ENCODE measurements around the gene BPIFA2. TPM values are rescaled to one million over a fixed set of nuclear protein-coding genes. Genes with fewer than 3 reads are reported as not detected.

The BPIFA2 gene
- total RNA-seq, 2 experiments from 2014 or later = not detected

DNA sequence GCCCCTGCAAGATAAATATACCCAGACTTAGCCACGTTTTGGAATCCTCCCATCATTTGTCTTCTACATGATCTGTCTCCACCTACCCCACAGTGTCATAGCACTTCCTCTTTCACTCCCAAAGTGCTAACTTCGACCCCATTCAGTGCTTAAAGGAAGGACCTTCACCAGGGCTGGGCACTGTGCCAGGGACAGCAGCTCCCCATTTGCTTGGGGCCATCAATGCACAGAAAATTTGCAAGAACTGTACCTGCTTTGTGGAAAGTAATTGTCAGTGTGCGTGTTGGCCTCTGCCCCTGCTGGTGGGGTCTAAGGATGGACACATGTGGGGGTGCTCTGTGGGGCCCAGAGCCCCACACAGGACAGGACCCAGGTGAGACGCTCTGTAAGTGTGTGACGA is 5.2 kb upstream of the BPIFA2 start:
- peaks cover 0 to 13% of the 10 kb centered on the region in 2 experiments for H3K9me3 ChIP-seq (ENCODE audit: control insufficient read depth in 1 of 2, insufficient read depth in 1 of 2, low read length in 2 of 2)
- CTCF ChIA-PET = no interaction called here
- POLR2A ChIA-PET = no interaction called here
- Mint-ChIP-seq H3K4me1 (ENCODE audit: low read depth) (no peaks in the 10 kb centered on the region), H3K27me3 (no peaks in the 10 kb centered on the region), H3K9me3 (no peaks in the 10 kb centered on the region), H3K27ac (no peak overlapping the region), H3K36me3 (ENCODE audit: low read depth) (no peaks in the 10 kb centered on the region), H3K4me3 (no peak overlapping the region)
- H3K27me3 ChIP-seq (ENCODE audit: control insufficient read depth in 1 of 2, insufficient read depth in 2 of 2, low read length in 2 of 2) = peaks cover 0 to 5% of the 10 kb centered on the region in 2 experiments
- no peak overlapping the region for H3K27ac ChIP-seq (ENCODE audit: low read depth in 1 of 2, low read length in 2 of 2)
- no peaks in the 10 kb centered on the region for H3K36me3 ChIP-seq (ENCODE audit: insufficient read depth, low read length)
- DNase-seq = no peak
- ATAC-seq (ENCODE audit: poor library complexity) = no peak
- H3K4me3 ChIP-seq (ENCODE audit: low read length) = no peak overlapping the region
- TF ChIP-seq, protein P1, sequence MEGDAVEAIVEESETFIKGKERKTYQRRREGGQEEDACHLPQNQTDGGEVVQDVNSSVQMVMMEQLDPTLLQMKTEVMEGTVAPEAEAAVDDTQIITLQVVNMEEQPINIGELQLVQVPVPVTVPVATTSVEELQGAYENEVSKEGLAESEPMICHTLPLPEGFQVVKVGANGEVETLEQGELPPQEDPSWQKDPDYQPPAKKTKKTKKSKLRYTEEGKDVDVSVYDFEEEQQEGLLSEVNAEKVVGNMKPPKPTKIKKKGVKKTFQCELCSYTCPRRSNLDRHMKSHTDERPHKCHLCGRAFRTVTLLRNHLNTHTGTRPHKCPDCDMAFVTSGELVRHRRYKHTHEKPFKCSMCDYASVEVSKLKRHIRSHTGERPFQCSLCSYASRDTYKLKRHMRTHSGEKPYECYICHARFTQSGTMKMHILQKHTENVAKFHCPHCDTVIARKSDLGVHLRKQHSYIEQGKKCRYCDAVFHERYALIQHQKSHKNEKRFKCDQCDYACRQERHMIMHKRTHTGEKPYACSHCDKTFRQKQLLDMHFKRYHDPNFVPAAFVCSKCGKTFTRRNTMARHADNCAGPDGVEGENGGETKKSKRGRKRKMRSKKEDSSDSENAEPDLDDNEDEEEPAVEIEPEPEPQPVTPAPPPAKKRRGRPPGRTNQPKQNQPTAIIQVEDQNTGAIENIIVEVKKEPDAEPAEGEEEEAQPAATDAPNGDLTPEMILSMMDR (IDR thresholded peaks at IDR 0.05) = no peak
- intact Hi-C loops (cut with DNase I, micrococcal nuclease) = no loop called here
- no peaks in the 10 kb centered on the region for H3K4me1 ChIP-seq (ENCODE audit: insufficient read depth, low read length)

DNA sequence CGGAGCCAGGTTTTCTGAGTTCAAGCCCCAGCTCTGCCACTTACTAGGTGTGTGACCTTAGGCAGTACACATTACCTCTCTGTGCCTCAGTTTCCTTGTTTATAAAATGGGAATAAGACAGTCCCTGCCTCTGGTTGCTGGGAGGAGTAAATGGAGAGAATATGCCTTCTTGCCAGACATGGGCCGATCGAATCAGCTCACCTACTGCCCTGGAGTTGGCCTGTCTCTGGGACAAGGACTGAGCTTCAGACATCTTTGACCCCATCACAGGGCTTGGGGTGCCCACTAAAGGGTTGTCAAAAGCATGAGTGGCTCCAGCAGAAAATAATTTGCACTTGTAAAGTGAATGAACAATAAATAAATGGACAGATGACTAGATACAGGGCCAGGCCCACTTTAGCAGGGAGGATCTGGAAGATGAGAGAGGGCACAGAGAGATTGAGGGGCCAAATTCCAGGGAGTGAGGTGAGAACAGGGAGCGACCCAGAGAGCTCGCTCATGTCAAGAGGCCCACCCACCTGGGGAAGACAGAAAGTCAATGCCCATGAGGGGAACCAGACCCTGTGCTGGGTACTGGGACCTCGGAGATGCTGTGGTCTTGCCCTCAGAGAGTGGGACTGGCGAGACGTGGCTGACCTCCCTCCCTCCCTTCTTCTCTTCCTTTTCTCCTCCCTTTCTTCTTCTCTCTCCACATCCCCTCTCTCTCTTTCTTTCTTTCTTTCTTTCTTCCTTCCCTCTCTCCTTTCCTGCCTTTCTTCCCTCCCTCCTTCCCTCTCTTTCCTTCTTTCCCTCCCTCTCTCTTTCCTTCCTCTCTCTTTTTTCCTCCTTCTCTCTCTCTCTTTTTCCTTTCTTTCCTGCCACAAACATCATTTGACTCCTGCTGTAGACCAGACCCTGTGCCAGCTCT is 3.9 kb upstream of the BPIFA2 start:
- H3K4me3 ChIP-seq (ENCODE audit: low read length) = no peak overlapping the region
- Mint-ChIP-seq H3K27me3 (no peaks in the 10 kb centered on the region), H3K36me3 (ENCODE audit: low read depth) (no peaks in the 10 kb centered on the region), H3K4me1 (ENCODE audit: low read depth) (no peaks in the 10 kb centered on the region), H3K9me3 (peaks cover 2% of the 10 kb centered on the region), H3K27ac (no peak overlapping the region), H3K4me3 (no peak overlapping the region)
- no peaks in the 10 kb centered on the region for H3K36me3 ChIP-seq (ENCODE audit: insufficient read depth, low read length)
- DNase-seq (no peak), ATAC-seq (ENCODE audit: poor library complexity) (no peak)
- ChIA-PET POLR2A (no interaction called here), CTCF (no interaction called here)
- TF ChIP-seq, protein P1 (IDR thresholded peaks at IDR 0.05) = no peak
- intact Hi-C loops (cut with DNase I, micrococcal nuclease) = no loop called here
- H3K4me1 ChIP-seq (ENCODE audit: insufficient read depth, low read length) = no peaks in the 10 kb centered on the region
- H3K27me3 ChIP-seq (ENCODE audit: control insufficient read depth in 1 of 2, insufficient read depth in 2 of 2, low read length in 2 of 2) = peaks cover 0 to 9% of the 10 kb centered on the region in 2 experiments
- H3K9me3 ChIP-seq (ENCODE audit: control insufficient read depth in 1 of 2, insufficient read depth in 1 of 2, low read length in 2 of 2) = peaks cover 8 to 16% of the 10 kb centered on the region in 2 experiments
- H3K27ac ChIP-seq (ENCODE audit: low read depth in 1 of 2, low read length in 2 of 2) = no peak overlapping the region

DNA sequence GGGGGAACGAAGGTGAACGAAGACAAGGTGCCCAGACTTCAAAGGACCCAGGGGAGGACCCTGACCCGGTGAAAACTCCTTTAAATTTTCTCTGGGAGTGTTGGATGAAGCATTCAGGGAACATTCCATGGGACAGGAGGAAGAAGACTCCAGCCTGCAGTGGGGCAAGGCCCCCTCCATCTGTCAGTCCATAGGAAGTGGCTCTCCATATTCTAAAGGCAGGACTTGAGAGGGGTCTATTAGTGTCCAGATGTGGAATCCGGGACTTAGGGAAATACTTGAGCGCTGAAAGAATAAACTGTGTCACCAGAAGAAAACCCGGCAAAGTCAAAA is 3.2 kb upstream of the BPIFA2 start:
- no peak overlapping the region for H3K27ac Mint-ChIP-seq
- peaks cover 13 to 16% of the 10 kb centered on the region in 2 experiments for H3K9me3 ChIP-seq (ENCODE audit: control insufficient read depth in 1 of 2, insufficient read depth in 1 of 2, low read length in 2 of 2)
- CTCF ChIA-PET = no interaction called here
- no peak for ATAC-seq (ENCODE audit: poor library complexity)
- intact Hi-C loops (cut with DNase I, micrococcal nuclease) = no loop called here
- TF ChIP-seq, protein P1 (IDR thresholded peaks at IDR 0.05) = no peak
- H3K27me3 ChIP-seq (ENCODE audit: control insufficient read depth in 1 of 2, insufficient read depth in 2 of 2, low read length in 2 of 2) = peaks cover 0 to 9% of the 10 kb centered on the region in 2 experiments
- no peaks in the 10 kb centered on the region for H3K27me3 Mint-ChIP-seq
- POLR2A ChIA-PET = no interaction called here
- no peak for DNase-seq
- no peaks in the 10 kb centered on the region for H3K4me1 ChIP-seq (ENCODE audit: insufficient read depth, low read length)
- H3K36me3 ChIP-seq (ENCODE audit: insufficient read depth, low read length) = no peaks in the 10 kb centered on the region
- H3K4me3 ChIP-seq (ENCODE audit: low read length) = no peak overlapping the region
- H3K4me1 Mint-ChIP-seq (ENCODE audit: low read depth) = no peaks in the 10 kb centered on the region
- peaks cover 2% of the 10 kb centered on the region for H3K9me3 Mint-ChIP-seq
- H3K27ac ChIP-seq (ENCODE audit: low read depth in 1 of 2, low read length in 2 of 2) = no peak overlapping the region
- H3K36me3 Mint-ChIP-seq (ENCODE audit: low read depth) = no peaks in the 10 kb centered on the region
- H3K4me3 Mint-ChIP-seq = no peak overlapping the region
